GM10266 (cell line): Measurements from ENCODE around the gene AKR1D1.

Source experiments
- DNase-seq: peaks from one replicate; pipeline ENCODE4 v3.0.0; 2012; ENCODE audit errors: extremely low spot score
- TF ChIP-seq, protein P1 (sequence below): IDR thresholded peaks from 2 replicates; pipeline ENCODE4 v1.5.1; 2012; ENCODE audit warnings: mild to moderate bottlenecking, low read depth; ENCODE audit not compliant: control insufficient read depth, insufficient read depth; ENCODE audit errors: missing control alignments

Gene AKR1D1

GRCh38 chr7:138158739-138159528, 82.7 kb downstream of the AKR1D1 start:
- TF ChIP-seq, protein P1, sequence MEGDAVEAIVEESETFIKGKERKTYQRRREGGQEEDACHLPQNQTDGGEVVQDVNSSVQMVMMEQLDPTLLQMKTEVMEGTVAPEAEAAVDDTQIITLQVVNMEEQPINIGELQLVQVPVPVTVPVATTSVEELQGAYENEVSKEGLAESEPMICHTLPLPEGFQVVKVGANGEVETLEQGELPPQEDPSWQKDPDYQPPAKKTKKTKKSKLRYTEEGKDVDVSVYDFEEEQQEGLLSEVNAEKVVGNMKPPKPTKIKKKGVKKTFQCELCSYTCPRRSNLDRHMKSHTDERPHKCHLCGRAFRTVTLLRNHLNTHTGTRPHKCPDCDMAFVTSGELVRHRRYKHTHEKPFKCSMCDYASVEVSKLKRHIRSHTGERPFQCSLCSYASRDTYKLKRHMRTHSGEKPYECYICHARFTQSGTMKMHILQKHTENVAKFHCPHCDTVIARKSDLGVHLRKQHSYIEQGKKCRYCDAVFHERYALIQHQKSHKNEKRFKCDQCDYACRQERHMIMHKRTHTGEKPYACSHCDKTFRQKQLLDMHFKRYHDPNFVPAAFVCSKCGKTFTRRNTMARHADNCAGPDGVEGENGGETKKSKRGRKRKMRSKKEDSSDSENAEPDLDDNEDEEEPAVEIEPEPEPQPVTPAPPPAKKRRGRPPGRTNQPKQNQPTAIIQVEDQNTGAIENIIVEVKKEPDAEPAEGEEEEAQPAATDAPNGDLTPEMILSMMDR, result no peak
- no peak for DNase-seq

GRCh38 chr7:138161600-138162081, 85.4 kb downstream of the AKR1D1 start:
- DNase-seq, result peak; percentile 88
- TF ChIP-seq, protein P1, result peak; percentile 78

DNA sequence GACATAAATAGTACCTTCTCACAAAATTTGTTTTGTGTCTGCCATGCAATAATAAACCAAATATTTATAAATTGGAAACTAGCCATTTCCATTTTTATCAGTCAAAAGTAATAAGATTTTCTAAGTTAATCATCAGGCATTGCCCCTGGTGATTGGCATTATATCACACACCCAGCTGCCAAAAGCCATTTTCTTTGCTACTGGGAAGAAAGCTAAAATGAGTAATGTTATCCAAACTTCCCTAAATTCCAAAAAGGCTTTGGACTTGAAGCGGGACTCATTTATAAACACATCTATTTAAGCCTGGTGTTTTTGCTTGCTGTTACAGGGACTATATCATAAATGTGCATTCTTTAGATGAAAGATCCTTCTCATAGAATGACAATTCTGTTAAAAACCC, 86.0 kb downstream of the AKR1D1 start:
- DNase-seq, result no peak
- TF ChIP-seq, protein P1, result no peak

GRCh38 chr7:138163800-138164199, 87.5 kb downstream of the AKR1D1 start:
- no peak for DNase-seq
- TF ChIP-seq, protein P1, result no peak

DNA sequence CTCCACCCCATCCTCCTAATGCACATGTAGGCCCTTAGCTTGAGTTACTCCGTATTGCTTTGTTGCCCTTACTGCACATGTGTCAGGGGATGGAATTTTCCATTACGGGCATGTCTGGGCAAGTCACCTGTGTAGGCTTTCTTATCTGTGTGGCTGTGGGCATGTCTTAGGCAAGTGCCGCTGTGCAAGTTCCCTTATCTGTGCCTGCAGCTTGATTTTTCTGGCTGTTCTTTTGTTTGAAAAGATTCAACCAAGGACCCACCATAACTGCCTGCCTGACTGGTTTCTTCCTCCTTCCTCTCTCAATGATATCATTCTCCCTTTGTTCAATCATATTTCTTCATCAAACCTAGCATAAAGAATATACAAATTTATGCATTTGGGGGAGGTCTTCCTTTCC, 88.5 kb downstream of the AKR1D1 start:
- no peak for DNase-seq
- TF ChIP-seq, protein P1, result no peak

DNA sequence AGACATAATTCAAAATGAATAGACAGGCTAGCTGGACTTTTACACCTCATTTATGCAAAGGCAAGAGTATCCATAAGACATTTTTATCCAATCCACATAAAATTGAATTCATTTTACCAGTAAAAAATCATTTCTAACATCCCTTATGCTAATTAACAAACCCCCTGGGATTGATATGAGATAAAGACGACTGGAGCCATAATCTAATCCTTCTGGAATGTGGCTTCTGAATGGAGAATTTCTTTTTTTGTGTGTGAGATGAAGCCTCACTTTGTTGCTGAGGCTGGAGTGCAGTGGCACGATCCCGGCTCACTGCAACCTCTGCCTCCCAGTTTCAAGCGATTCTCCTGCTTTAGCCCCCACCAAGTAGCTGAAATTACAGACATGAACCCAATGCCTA, 90.4 kb downstream of the AKR1D1 start:
- TF ChIP-seq, protein P1, result no peak
- DNase-seq, result no peak

- TF ChIP-seq, protein P1, result no peak
- DNase-seq, result no peak
Measured at GRCh38 chr7:138167222-138167621, 91.0 kb downstream of the AKR1D1 start.
